ENCODE data around the gene DDX31.

DNA sequence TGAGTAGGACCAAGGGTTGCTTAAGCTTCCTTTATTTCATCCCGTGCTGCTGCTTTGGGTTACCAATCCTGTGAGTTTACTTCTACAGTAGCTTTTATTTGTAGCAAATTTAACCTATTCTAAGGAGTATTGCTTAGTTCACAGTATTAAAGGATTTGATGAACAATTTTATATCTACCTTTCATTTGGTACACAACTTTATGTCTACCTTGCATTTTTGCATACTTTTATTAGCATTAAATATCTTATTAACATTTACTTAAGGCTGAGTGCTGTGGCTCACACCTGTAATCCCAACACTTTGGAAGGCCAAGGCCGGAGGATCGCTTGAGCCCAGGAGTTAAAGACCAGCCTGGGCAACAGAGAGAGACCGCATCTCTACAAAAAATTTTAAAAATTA lies 4.7 kb upstream of the DDX31 start:
- TF ChIP-seq, protein P1, sequence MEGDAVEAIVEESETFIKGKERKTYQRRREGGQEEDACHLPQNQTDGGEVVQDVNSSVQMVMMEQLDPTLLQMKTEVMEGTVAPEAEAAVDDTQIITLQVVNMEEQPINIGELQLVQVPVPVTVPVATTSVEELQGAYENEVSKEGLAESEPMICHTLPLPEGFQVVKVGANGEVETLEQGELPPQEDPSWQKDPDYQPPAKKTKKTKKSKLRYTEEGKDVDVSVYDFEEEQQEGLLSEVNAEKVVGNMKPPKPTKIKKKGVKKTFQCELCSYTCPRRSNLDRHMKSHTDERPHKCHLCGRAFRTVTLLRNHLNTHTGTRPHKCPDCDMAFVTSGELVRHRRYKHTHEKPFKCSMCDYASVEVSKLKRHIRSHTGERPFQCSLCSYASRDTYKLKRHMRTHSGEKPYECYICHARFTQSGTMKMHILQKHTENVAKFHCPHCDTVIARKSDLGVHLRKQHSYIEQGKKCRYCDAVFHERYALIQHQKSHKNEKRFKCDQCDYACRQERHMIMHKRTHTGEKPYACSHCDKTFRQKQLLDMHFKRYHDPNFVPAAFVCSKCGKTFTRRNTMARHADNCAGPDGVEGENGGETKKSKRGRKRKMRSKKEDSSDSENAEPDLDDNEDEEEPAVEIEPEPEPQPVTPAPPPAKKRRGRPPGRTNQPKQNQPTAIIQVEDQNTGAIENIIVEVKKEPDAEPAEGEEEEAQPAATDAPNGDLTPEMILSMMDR (IDR thresholded peaks at IDR 0.05 in 2 of 3, conservative IDR thresholded peaks at IDR 0.05 in 1 of 3; ENCODE audit: insufficient read depth in 2 of 3, low read depth in 1 of 3, low read length in 3 of 3): no peak
- TF ChIP-seq ZNF274 (IDR thresholded peaks at IDR 0.05; ENCODE audit: borderline replicate concordance, low read depth, low read length): no peak
- no peak for TF ChIP-seq POLR2A (conservative IDR thresholded peaks at IDR 0.05)
- no peak for TF ChIP-seq CHD4 (IDR thresholded peaks at IDR 0.05; ENCODE audit: insufficient read depth, insufficient replicate concordance, low read depth, low read length, poor library complexity, severe bottlenecking)
- TF ChIP-seq KAT2B (IDR thresholded peaks at IDR 0.05; ENCODE audit: low read depth, low read length): no peak
- no peak for TF ChIP-seq ZFP1 (CRISPR knock-in tag; IDR thresholded peaks at IDR 0.05)
- no peak for TF ChIP-seq ZNF384 (IDR thresholded peaks at IDR 0.05; ENCODE audit: low read depth, low read length)
- TF ChIP-seq SMC3 (conservative IDR thresholded peaks at IDR 0.05; ENCODE audit: insufficient read depth, low read depth, low read length): no peak
